ENCODE measurements around the gene HAT1.

HAT1 gene

GRCh38 chr2:172011812-172012575, 89.7 kb downstream of the HAT1 start:
- no peaks in the 10 kb centered on the region for H3K4me1 ChIP-seq (ENCODE audit: control insufficient read depth in 5 of 5, insufficient read depth in 5 of 5, low read length in 5 of 5)
- H3K27ac ChIP-seq (ENCODE audit: low read depth, low read length) = no peak overlapping the region
- no peak overlapping the region for H3K9ac ChIP-seq (ENCODE audit: low read length in 5 of 5)
- H3K9me3 ChIP-seq (ENCODE audit: control insufficient read depth in 5 of 5, low read length in 5 of 5) = no peaks in the 10 kb centered on the region
- H3K4me3 ChIP-seq (ENCODE audit: low read depth in 1 of 5, low read length in 5 of 5) = no peak overlapping the region
- no peaks in the 10 kb centered on the region for H3K27me3 ChIP-seq (ENCODE audit: control insufficient read depth in 5 of 5, insufficient read depth in 4 of 5, low read length in 5 of 5)
- H3K36me3 ChIP-seq (ENCODE audit: control insufficient read depth in 5 of 5, insufficient read depth in 5 of 5, low read length in 5 of 5) = no peaks in the 10 kb centered on the region

GRCh38 chr2:172012677-172013391, 90.6 kb downstream of the HAT1 start:
- Histone ChIP-seq H3K9me3 (ENCODE audit: control insufficient read depth in 5 of 5, low read length in 5 of 5) (no peaks in the 10 kb centered on the region), H3K27ac (ENCODE audit: low read depth, low read length) (no peak overlapping the region), H3K4me3 (ENCODE audit: low read depth in 1 of 5, low read length in 5 of 5) (no peak overlapping the region), H3K36me3 (ENCODE audit: control insufficient read depth in 5 of 5, insufficient read depth in 5 of 5, low read length in 5 of 5) (no peaks in the 10 kb centered on the region), H3K9ac (ENCODE audit: low read length in 5 of 5) (no peak overlapping the region), H3K27me3 (ENCODE audit: control insufficient read depth in 5 of 5, insufficient read depth in 4 of 5, low read length in 5 of 5) (no peaks in the 10 kb centered on the region), H3K4me1 (ENCODE audit: control insufficient read depth in 5 of 5, insufficient read depth in 5 of 5, low read length in 5 of 5) (no peaks in the 10 kb centered on the region)

- H3K27ac ChIP-seq (ENCODE audit: low read depth, low read length) = no peak overlapping the region
- H3K36me3 ChIP-seq (ENCODE audit: control insufficient read depth in 5 of 5, insufficient read depth in 5 of 5, low read length in 5 of 5) = no peaks in the 10 kb centered on the region
- H3K27me3 ChIP-seq (ENCODE audit: control insufficient read depth in 5 of 5, insufficient read depth in 4 of 5, low read length in 5 of 5) = no peaks in the 10 kb centered on the region
- H3K9me3 ChIP-seq (ENCODE audit: control insufficient read depth in 5 of 5, low read length in 5 of 5) = no peaks in the 10 kb centered on the region
- H3K4me3 ChIP-seq (ENCODE audit: low read depth in 1 of 5, low read length in 5 of 5) = no peak overlapping the region
- H3K9ac ChIP-seq (ENCODE audit: low read length in 5 of 5) = no peak overlapping the region
- H3K4me1 ChIP-seq (ENCODE audit: control insufficient read depth in 5 of 5, insufficient read depth in 5 of 5, low read length in 5 of 5) = no peaks in the 10 kb centered on the region
Measured at GRCh38 chr2:172013396-172013795, 91.1 kb downstream of the HAT1 start.

GRCh38 chr2:172021074-172021931, 99.0 kb downstream of the HAT1 start:
- no peak overlapping the region for H3K9ac ChIP-seq (ENCODE audit: low read length in 5 of 5)
- peak overlapping the region in 2 of 5 donors; percentile 52 to 55 for H3K4me3 ChIP-seq (ENCODE audit: low read depth in 1 of 5, low read length in 5 of 5)
- peaks cover 0 to 6% (median 3%) of the 10 kb centered on the region in 5 donors for H3K4me1 ChIP-seq (ENCODE audit: control insufficient read depth in 5 of 5, insufficient read depth in 5 of 5, low read length in 5 of 5)
- no peaks in the 10 kb centered on the region for H3K36me3 ChIP-seq (ENCODE audit: control insufficient read depth in 5 of 5, insufficient read depth in 5 of 5, low read length in 5 of 5)
- H3K9me3 ChIP-seq (ENCODE audit: control insufficient read depth in 5 of 5, low read length in 5 of 5) = no peaks in the 10 kb centered on the region
- H3K27me3 ChIP-seq (ENCODE audit: control insufficient read depth in 5 of 5, insufficient read depth in 4 of 5, low read length in 5 of 5) = no peaks in the 10 kb centered on the region
- no peak overlapping the region for H3K27ac ChIP-seq (ENCODE audit: low read depth, low read length)

- no peaks in the 10 kb centered on the region for H3K9me3 ChIP-seq (ENCODE audit: control insufficient read depth in 5 of 5, low read length in 5 of 5)
- H3K4me3 ChIP-seq (ENCODE audit: low read depth in 1 of 5, low read length in 5 of 5) = peak overlapping the region; percentile 1 to 55 (median 37)
- no peak overlapping the region for H3K27ac ChIP-seq (ENCODE audit: low read depth, low read length)
- H3K4me1 ChIP-seq (ENCODE audit: control insufficient read depth in 5 of 5, insufficient read depth in 5 of 5, low read length in 5 of 5) = peaks cover 0 to 6% (median 3%) of the 10 kb centered on the region in 5 donors
- H3K27me3 ChIP-seq (ENCODE audit: control insufficient read depth in 5 of 5, insufficient read depth in 4 of 5, low read length in 5 of 5) = no peaks in the 10 kb centered on the region
- no peaks in the 10 kb centered on the region for H3K36me3 ChIP-seq (ENCODE audit: control insufficient read depth in 5 of 5, insufficient read depth in 5 of 5, low read length in 5 of 5)
- peak overlapping the region in 1 of 5 donors; percentile 20 for H3K9ac ChIP-seq (ENCODE audit: low read length in 5 of 5)
Measured at GRCh38 chr2:172021955-172022354, 99.7 kb downstream of the HAT1 start.

- no peak overlapping the region for H3K9ac ChIP-seq (ENCODE audit: low read length in 5 of 5)
- no peaks in the 10 kb centered on the region for H3K9me3 ChIP-seq (ENCODE audit: control insufficient read depth in 5 of 5, low read length in 5 of 5)
- H3K27ac ChIP-seq (ENCODE audit: low read depth, low read length) = no peak overlapping the region
- no peaks in the 10 kb centered on the region for H3K36me3 ChIP-seq (ENCODE audit: control insufficient read depth in 5 of 5, insufficient read depth in 5 of 5, low read length in 5 of 5)
- no peaks in the 10 kb centered on the region for H3K27me3 ChIP-seq (ENCODE audit: control insufficient read depth in 5 of 5, insufficient read depth in 4 of 5, low read length in 5 of 5)
- no peak overlapping the region for H3K4me3 ChIP-seq (ENCODE audit: low read depth in 1 of 5, low read length in 5 of 5)
- H3K4me1 ChIP-seq (ENCODE audit: control insufficient read depth in 5 of 5, insufficient read depth in 5 of 5, low read length in 5 of 5) = peaks cover 0 to 2% (median 0%) of the 10 kb centered on the region in 5 donors
Measured at GRCh38 chr2:172031536-172031935, 109.3 kb downstream of the HAT1 start.
